Anterior cingulate cortex (tissue), 58 donors: Measurements from ENCODE around the gene NKRF.
"Not testable (repeated sequence)": the region's sequence is repeated elsewhere in the genome, so short reads cannot be mapped to it uniquely, and the experiment has no call there.

Source experiments
- DNase-seq, 58 donors: peaks; one replicate each; lab custom pipeline; 2025; lab: John Stamatoyannopoulos, UW

Gene NKRF

GRCh38 chrX:119606280-119607017 lies at the start of gene NKRF:
Gene NKRF (minus strand): TSS chrX:119606424.
- peak; percentile 6 to 92 (median 76) for DNase-seq

- DNase-seq: peak in 16 of 58 donors; percentile 0 to 35 (median 4)
Observed at GRCh38 chrX:119655125-119655524, 48.9 kb upstream of the NKRF start.

GRCh38 chrX:119654112-119654531 lies 47.9 kb upstream of the NKRF start:
- DNase-seq: peak in 31 of 58 donors; percentile 0 to 46 (median 6)

GRCh38 chrX:119648421-119648775 lies 42.2 kb upstream of the NKRF start:
- DNase-seq: no peak

- DNase-seq: no peak
Observed at GRCh38 chrX:119647552-119648420, 41.6 kb upstream of the NKRF start.

GRCh38 chrX:119647089-119647488 lies 40.9 kb upstream of the NKRF start:
- DNase-seq: no peak

- DNase-seq: no peak
Observed at GRCh38 chrX:119646515-119646914, 40.3 kb upstream of the NKRF start.

GRCh38 chrX:119643696-119644095 lies 37.5 kb upstream of the NKRF start:
- DNase-seq: no peak

- DNase-seq: no peak
Observed at GRCh38 chrX:119640731-119641170, 34.5 kb upstream of the NKRF start.

GRCh38 chrX:119638725-119639471 lies 32.7 kb upstream of the NKRF start:
- DNase-seq: no peak

GRCh38 chrX:119637421-119637820 lies 31.2 kb upstream of the NKRF start:
- not testable (repeated sequence) for DNase-seq

- DNase-seq: no peak
Observed at GRCh38 chrX:119636419-119636818, 30.2 kb upstream of the NKRF start.

GRCh38 chrX:119635799-119636198 lies 29.6 kb upstream of the NKRF start:
- DNase-seq: no peak

GRCh38 chrX:119635179-119635578 lies 29.0 kb upstream of the NKRF start:
- no peak for DNase-seq

- DNase-seq: no peak
Observed at GRCh38 chrX:119625843-119626242, 19.6 kb upstream of the NKRF start.

GRCh38 chrX:119624951-119625668 lies 18.9 kb upstream of the NKRF start:
- DNase-seq: no peak

GRCh38 chrX:119624417-119624816 lies 18.2 kb upstream of the NKRF start:
- DNase-seq: no peak

GRCh38 chrX:119622356-119623232 lies 16.4 kb upstream of the NKRF start:
- no peak for DNase-seq

GRCh38 chrX:119618439-119618838 lies 12.2 kb upstream of the NKRF start:
- DNase-seq: peak in 10 of 58 donors; percentile 0 to 11 (median 2)
